ENCODE measurements around the gene AGMAT. TPM values are rescaled to one million over a fixed set of nuclear protein-coding genes. Genes with fewer than 3 reads are reported as not detected.

AGMAT gene
- polyA plus RNA-seq, 3 donors: not detected

DNA sequence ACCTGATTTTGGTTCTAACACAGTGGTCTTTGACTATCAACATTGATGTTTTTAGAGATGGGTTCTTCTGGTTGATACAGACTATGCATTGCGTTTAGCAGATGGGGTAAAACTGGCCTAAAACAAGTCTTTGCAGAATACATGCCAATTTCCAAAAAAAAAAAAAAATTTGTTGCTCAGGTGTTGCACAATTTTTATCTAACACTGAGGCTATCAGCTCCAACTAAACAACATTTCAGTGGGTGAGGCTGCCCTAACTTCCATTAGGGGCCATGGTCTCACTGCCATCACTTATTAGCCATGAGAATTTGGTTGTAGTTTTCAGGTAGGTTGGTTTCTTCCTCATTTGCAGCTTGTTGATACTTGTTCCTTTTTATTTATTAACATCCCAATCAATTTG, 14.0 kb downstream of the AGMAT start:
- no peaks in the 10 kb centered on the region for H3K27me3 ChIP-seq (ENCODE audit: control insufficient read depth in 2 of 2, insufficient read depth in 2 of 2, low read length in 2 of 2)
- no peaks in the 10 kb centered on the region for H3K9me3 Mint-ChIP-seq
- H3K36me3 Mint-ChIP-seq: peaks cover 58 to 60% of the 10 kb centered on the region in 2 donors
- no peak overlapping the region for H3K4me3 Mint-ChIP-seq
- no peak overlapping the region for H3K9ac ChIP-seq (ENCODE audit: insufficient read depth, low read length, poor library complexity, severe bottlenecking)
- DNase-seq: no peak
- no peaks in the 10 kb centered on the region for H3K4me1 Mint-ChIP-seq
- H3K4me2 ChIP-seq (replicated peaks; ENCODE audit: extremely low read depth, low read length, poor library complexity, severe bottlenecking): no peak overlapping the region
- H3K27me3 Mint-ChIP-seq (ENCODE audit: low read depth in 3 of 3): no peaks in the 10 kb centered on the region
- WGBS (ENCODE audit: insufficient coverage): no CpG with 5 or more reads among the region's 1 CpG
- TF ChIP-seq, protein P1, sequence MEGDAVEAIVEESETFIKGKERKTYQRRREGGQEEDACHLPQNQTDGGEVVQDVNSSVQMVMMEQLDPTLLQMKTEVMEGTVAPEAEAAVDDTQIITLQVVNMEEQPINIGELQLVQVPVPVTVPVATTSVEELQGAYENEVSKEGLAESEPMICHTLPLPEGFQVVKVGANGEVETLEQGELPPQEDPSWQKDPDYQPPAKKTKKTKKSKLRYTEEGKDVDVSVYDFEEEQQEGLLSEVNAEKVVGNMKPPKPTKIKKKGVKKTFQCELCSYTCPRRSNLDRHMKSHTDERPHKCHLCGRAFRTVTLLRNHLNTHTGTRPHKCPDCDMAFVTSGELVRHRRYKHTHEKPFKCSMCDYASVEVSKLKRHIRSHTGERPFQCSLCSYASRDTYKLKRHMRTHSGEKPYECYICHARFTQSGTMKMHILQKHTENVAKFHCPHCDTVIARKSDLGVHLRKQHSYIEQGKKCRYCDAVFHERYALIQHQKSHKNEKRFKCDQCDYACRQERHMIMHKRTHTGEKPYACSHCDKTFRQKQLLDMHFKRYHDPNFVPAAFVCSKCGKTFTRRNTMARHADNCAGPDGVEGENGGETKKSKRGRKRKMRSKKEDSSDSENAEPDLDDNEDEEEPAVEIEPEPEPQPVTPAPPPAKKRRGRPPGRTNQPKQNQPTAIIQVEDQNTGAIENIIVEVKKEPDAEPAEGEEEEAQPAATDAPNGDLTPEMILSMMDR (IDR thresholded peaks at IDR 0.05): no peak
- no peaks in the 10 kb centered on the region for H4K20me1 ChIP-seq (ENCODE audit: insufficient read depth, low read length)
- no peak overlapping the region for H2AFZ ChIP-seq (ENCODE audit: insufficient read depth, low read depth, low read length, poor library complexity, severe bottlenecking)
- no peak overlapping the region for H3K4me3 ChIP-seq (replicated peaks in 1 of 3; ENCODE audit: low read depth in 2 of 3, low read length in 3 of 3)
- intact Hi-C loops (cut with micrococcal nuclease): no loop called here
- H3K79me2 ChIP-seq (ENCODE audit: insufficient read depth, low read length): no peaks in the 10 kb centered on the region
- H3K27ac ChIP-seq (ENCODE audit: low read depth in 1 of 2, low read length in 2 of 2): no peak overlapping the region
- H3K9me3 ChIP-seq (replicated peaks in 1 of 2; ENCODE audit: control insufficient read depth in 1 of 2, insufficient read depth in 1 of 2, low read length in 2 of 2): no peaks in the 10 kb centered on the region
- H3K36me3 ChIP-seq (replicated peaks in 1 of 2; ENCODE audit: control insufficient read depth in 1 of 2, insufficient read depth in 2 of 2, low read length in 2 of 2): peaks cover 41 to 65% of the 10 kb centered on the region in 2 donors
- H3K27ac Mint-ChIP-seq: no peak overlapping the region
- H3K4me1 ChIP-seq (ENCODE audit: control insufficient read depth in 1 of 2, insufficient read depth in 2 of 2, low read length in 2 of 2): no peaks in the 10 kb centered on the region

DNA sequence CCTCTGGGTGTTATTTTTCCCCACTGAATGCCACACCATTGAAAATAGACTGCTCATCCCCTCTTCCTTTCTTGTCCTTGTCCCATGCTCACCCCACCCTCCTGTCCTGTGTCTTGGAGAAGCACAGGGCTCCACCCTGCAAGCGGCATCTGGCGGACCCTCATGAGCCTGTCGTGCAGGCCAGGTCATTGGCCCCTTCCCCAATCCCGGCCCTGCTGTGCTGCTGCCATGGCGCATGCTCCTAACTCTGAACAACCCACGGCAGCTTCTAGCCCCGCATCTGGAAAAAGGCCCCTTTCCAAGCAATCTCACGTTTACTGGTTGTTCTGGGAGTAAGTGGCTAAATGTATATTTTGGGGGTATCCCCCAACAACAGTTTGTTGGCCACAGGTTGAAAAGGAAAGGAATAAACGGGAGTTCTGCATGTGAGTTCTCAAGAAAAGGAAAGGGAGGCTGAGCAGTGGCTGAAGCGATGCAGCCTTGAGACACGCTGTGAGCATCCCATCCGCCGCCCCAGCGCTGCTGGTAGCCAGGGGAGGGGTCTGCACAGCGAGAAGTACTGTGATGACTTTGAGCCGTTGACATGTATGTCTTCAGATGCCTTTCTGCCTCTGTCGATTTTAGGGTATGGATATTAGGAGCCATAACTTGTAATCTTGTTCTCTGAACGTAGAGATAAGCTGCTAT, 16.3 kb downstream of the AGMAT start:
- H3K36me3 Mint-ChIP-seq: peaks cover 68 to 77% of the 10 kb centered on the region in 2 donors
- Histone ChIP-seq H3K79me2 (ENCODE audit: insufficient read depth, low read length) (no peaks in the 10 kb centered on the region), H3K4me1 (ENCODE audit: control insufficient read depth in 1 of 2, insufficient read depth in 2 of 2, low read length in 2 of 2) (peaks cover 7% of the 10 kb centered on the region in 2 donors), H3K4me3 (replicated peaks in 1 of 3; ENCODE audit: low read depth in 2 of 3, low read length in 3 of 3) (no peak overlapping the region), H3K4me2 (replicated peaks; ENCODE audit: extremely low read depth, low read length, poor library complexity, severe bottlenecking) (no peak overlapping the region), H3K27ac (ENCODE audit: low read depth in 1 of 2, low read length in 2 of 2) (no peak overlapping the region), H4K20me1 (ENCODE audit: insufficient read depth, low read length) (no peaks in the 10 kb centered on the region), H3K9me3 (replicated peaks in 1 of 2; ENCODE audit: control insufficient read depth in 1 of 2, insufficient read depth in 1 of 2, low read length in 2 of 2) (no peaks in the 10 kb centered on the region), H3K27me3 (ENCODE audit: control insufficient read depth in 2 of 2, insufficient read depth in 2 of 2, low read length in 2 of 2) (no peaks in the 10 kb centered on the region), H3K9ac (ENCODE audit: insufficient read depth, low read length, poor library complexity, severe bottlenecking) (no peak overlapping the region), H2AFZ (ENCODE audit: insufficient read depth, low read depth, low read length, poor library complexity, severe bottlenecking) (no peak overlapping the region), H3K36me3 (replicated peaks in 1 of 2; ENCODE audit: control insufficient read depth in 1 of 2, insufficient read depth in 2 of 2, low read length in 2 of 2) (peaks cover 51 to 69% of the 10 kb centered on the region in 2 donors)
- no peak overlapping the region for H3K4me3 Mint-ChIP-seq
- peak overlapping the region in 1 of 7 donors; percentile 59 for H3K27ac Mint-ChIP-seq
- no peak for DNase-seq
- WGBS (ENCODE audit: insufficient coverage): 95% methylated on average over 9 of the region's 18 CpGs
- H3K4me1 Mint-ChIP-seq: peaks cover 8% of the 10 kb centered on the region
- TF ChIP-seq, protein P1 (IDR thresholded peaks at IDR 0.05): no peak
- peaks cover 0 to 4% (median 0%) of the 10 kb centered on the region in 7 donors for H3K9me3 Mint-ChIP-seq
- intact Hi-C loops (cut with micrococcal nuclease): no loop called here
- no peaks in the 10 kb centered on the region for H3K27me3 Mint-ChIP-seq (ENCODE audit: low read depth in 3 of 3)

Measured in CD14-positive monocyte (primary cell).